ENCODE data around the gene GABRE.

- no peak for TF ChIP-seq CTCF (conservative IDR thresholded peaks at IDR 0.05; ENCODE audit: low read length)
- TF ChIP-seq EZH2phosphoT487 (IDR thresholded peaks at IDR 0.05; ENCODE audit: borderline replicate concordance) = no peak
These were observed 45.4 kb downstream of the GABRE start for GRCh38 chrX:151929126-151929525.
